SHP77 (cell line): ENCODE results near the gene TAF6.

ENCODE experiments used
- DNase-seq, 2 experiments: peaks; one replicate each; lab custom pipeline; 2025; lab: John Stamatoyannopoulos, UW

Gene TAF6

GRCh38 chr7:100066953-100067352 is 52.2 kb downstream of the TAF6 start:
- DNase-seq, result no peak

DNA sequence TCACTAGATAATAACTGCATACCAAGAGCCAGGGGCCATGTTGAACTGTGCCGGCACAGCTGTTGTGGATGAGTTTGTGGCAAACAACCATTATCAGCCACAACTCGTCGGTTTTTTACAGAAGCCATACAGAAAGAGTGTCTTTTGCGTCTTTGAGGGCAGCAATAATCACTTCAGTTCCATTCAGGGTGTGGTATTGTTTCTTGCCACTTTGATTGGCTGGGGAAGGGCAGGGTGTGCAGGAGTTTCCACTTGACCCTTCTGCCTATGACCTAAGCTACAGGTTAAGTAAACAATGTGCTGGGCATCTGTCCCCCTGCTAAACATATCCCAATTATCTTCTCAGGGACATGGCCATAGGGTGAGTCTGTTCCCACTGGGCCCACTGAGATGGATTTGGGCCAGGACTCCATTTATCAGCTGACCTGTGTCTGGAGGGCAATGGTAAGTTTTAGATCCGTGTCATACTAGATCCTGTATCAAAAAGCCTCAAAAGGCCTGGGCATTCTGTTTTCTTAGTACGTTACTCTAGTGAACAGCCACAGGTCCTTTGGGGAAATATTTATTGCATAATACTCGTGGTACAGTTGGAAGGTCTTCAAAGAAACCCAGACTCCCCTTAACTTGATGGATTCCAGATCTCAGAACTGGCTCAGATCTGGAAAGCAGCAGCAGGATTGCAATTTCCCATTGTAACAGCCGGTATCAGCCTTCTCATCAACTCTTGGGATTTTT is 53.5 kb downstream of the TAF6 start:
- no peak for DNase-seq

DNA sequence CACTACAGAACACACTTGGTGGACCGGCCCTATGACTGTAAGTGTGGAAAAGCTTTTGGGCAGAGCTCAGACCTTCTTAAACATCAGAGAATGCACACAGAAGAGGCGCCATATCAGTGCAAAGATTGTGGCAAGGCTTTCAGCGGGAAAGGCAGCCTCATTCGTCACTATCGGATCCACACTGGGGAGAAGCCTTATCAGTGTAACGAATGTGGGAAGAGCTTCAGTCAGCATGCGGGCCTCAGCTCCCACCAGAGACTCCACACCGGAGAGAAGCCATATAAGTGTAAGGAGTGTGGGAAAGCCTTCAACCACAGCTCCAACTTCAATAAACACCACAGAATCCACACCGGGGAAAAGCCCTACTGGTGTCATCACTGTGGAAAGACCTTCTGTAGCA is 55.0 kb downstream of the TAF6 start:
- no peak for DNase-seq

DNA sequence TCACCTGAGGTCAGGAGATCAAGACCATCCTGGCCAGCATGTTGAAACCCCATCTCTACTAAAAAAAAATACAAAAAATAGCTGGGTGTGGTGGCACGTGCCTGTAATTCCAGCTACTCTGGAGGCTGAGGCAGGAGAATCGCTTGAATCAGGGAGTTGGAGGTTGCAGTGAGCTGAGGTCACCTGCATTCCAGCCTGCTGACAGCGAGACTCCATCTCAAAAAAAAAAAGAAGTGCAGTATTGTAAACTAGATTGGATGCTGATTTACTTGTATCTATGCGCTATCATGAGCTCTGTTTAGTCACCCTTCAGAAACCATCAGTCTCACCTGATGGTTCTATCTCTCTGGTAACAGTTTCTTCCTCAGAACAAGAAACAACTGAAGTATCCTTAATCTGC is 55.8 kb downstream of the TAF6 start:
- DNase-seq, result no peak

DNA sequence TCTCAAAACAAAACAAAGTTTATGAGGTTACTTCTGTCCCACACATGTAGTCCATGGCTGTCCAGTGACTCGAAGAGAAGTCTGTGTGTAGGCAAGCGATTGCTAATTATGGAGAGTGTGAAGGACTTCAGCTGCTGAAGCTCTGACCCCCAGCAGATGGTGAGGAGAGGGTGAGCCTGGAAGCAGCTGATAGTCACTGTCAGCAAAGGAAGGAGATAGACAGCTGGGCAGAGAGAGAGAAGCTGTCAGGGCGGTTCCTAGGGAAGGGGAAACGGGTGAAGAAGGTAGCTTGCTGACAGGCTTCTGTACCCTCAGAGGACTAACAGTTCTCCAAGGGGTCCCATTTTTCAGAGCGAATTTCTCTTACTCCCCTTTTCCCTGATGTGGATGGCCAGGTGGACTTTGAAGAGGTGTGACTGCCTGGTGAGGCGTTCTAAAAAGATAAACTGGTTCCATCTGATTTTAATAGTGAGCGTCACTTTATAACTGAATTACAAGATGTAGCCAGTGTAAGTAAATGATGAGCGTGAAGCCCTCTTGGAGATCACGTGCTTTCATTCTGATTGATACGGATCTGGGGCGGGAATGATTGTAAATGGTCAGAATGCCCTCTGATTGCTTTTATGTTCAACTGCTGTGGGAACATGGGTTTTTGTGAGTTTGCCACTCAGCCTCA is 57.5 kb downstream of the TAF6 start:
- DNase-seq, result no peak

GRCh38 chr7:100059251-100059739 is 59.9 kb downstream of the TAF6 start:
- DNase-seq, result no peak
